OCI-LY3 (cell line): ENCODE data around the gene EML2.

Source experiments
- CTCF ChIP-seq: fragments of 200-600, 300-600 bp; sonication (generic); IDR thresholded peaks from 2 replicates; pipeline ENCODE4 v1.5.1; 2014; ENCODE audit warnings: antibody characterized with exemption, low read length, low read depth
- EZH2phosphoT487 ChIP-seq: fragments of 200-600 bp; shearing (Covaris generic); IDR thresholded peaks from 2 replicates; pipeline ENCODE4 v1.6.1; 2018; ENCODE audit warnings: antibody characterized with exemption, mixed run types, low read depth

- TF ChIP-seq CTCF (no peak), EZH2phosphoT487 (no peak)
Observed at GRCh38 chr19:45621389-45621788, 17.8 kb downstream of the EML2 start.
